Breast epithelium (tissue), 3 donors: ENCODE measurements around the gene SLC9A4.

Experiments
- POLR2A ChIP-seq: fragments of 450-650 bp; IDR thresholded peaks from one replicate; pipeline ENCODE4 v1.6.1; 2016; ENCODE audit warnings: antibody characterized with exemption, mild to moderate bottlenecking, moderate library complexity
- TF ChIP-seq, protein P1 (sequence below), 3 donors: fragments of 450-650 bp; IDR thresholded peaks; one replicate each; pipeline ENCODE4 v1.5.1; 2016 to 2017; ENCODE audit warnings: antibody characterized with exemption in 3 of 3, mild to moderate bottlenecking in 3 of 3, moderate library complexity in 3 of 3

GRCh38 chr2:102427249-102427648, 45.8 kb upstream of the SLC9A4 start:
- TF ChIP-seq, protein P1, sequence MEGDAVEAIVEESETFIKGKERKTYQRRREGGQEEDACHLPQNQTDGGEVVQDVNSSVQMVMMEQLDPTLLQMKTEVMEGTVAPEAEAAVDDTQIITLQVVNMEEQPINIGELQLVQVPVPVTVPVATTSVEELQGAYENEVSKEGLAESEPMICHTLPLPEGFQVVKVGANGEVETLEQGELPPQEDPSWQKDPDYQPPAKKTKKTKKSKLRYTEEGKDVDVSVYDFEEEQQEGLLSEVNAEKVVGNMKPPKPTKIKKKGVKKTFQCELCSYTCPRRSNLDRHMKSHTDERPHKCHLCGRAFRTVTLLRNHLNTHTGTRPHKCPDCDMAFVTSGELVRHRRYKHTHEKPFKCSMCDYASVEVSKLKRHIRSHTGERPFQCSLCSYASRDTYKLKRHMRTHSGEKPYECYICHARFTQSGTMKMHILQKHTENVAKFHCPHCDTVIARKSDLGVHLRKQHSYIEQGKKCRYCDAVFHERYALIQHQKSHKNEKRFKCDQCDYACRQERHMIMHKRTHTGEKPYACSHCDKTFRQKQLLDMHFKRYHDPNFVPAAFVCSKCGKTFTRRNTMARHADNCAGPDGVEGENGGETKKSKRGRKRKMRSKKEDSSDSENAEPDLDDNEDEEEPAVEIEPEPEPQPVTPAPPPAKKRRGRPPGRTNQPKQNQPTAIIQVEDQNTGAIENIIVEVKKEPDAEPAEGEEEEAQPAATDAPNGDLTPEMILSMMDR (IDR thresholded peaks at IDR 0.05), result no peak
- TF ChIP-seq POLR2A, result no peak
